K562 (cell line): ENCODE measurements around the gene NELFE. TPM values are rescaled to one million over a fixed set of nuclear protein-coding genes. Genes with fewer than 3 reads are reported as not detected.

Experiments
- CAMTA2 ChIP-seq: fragments of 250-450 bp; sonication (Bioruptor Pico); conservative IDR thresholded peaks from 2 replicates; pipeline ENCODE4 v1.5.1; 2022
- DNMT1 ChIP-seq: fragments of 450-650 bp; IDR thresholded peaks from 2 replicates; pipeline ENCODE4 v1.6.1; 2016; ENCODE audit warnings: antibody characterized with exemption, mild to moderate bottlenecking
- FIP1L1 ChIP-seq: fragments of 200-400 bp; formaldehyde crosslinking; IDR thresholded peaks from 2 replicates; pipeline ENCODE4 v1.6.1; 2018; ENCODE audit warnings: mild to moderate bottlenecking, low read depth, low read length; ENCODE audit not compliant: poor library complexity, severe bottlenecking
- POLR2H ChIP-seq: IDR thresholded peaks from 2 replicates; pipeline ENCODE4 v1.6.1; 2016; ENCODE audit warnings: missing genetic modification characterization, low read depth, mild to moderate bottlenecking, control low read depth, missing compliant biosample characterization, moderate library complexity
- RBBP5 ChIP-seq: fragments of 200-600 bp; sonication (generic); IDR thresholded peaks from 2 replicates; pipeline ENCODE4 v1.6.1; 2012; ENCODE audit warnings: borderline replicate concordance, mild to moderate bottlenecking, low read length, control low read depth, inconsistent platforms; ENCODE audit not compliant: insufficient read depth, poor library complexity, severe bottlenecking
- RUNX1 ChIP-seq: sonication (generic); IDR thresholded peaks from 2 replicates; pipeline ENCODE4 v1.6.1; 2016; ENCODE audit warnings: antibody characterized with exemption, low read depth
- SP1 ChIP-seq: sonication (generic); formaldehyde crosslinking; IDR thresholded peaks from 2 replicates; pipeline ENCODE4 v1.8.1; 2022; ENCODE audit warnings: mild to moderate bottlenecking, missing genetic modification reagents
- SPI1 ChIP-seq: IDR thresholded peaks from 2 replicates; pipeline ENCODE4 v1.6.1; 2011; ENCODE audit warnings: low read depth, low read length, control low read depth, borderline replicate concordance
- TAF9B ChIP-seq: fragments of 450-650 bp; IDR thresholded peaks from 2 replicates; pipeline ENCODE4 v1.6.1; 2018; ENCODE audit warnings: mild to moderate bottlenecking; ENCODE audit not compliant: partially characterized antibody
- TCF7 ChIP-seq: sonication (generic); IDR thresholded peaks from 2 replicates; pipeline ENCODE4 v1.6.1; 2016; ENCODE audit warnings: antibody characterized with exemption, borderline replicate concordance
- ZKSCAN8 ChIP-seq: fragments of 200-800 bp; sonication (Bioruptor generic); IDR thresholded peaks from 2 replicates; pipeline ENCODE4 v1.6.1; 2016; ENCODE audit warnings: missing genetic modification characterization, missing compliant biosample characterization
- ZNF134 ChIP-seq: fragments of 250-450 bp; sonication (Bioruptor Pico); conservative IDR thresholded peaks from 2 replicates; pipeline ENCODE4 v1.4.0; 2020
- ZNF165 ChIP-seq: fragments of 250-450 bp; sonication (Bioruptor Pico); IDR thresholded peaks from 2 replicates; pipeline ENCODE4 v1.4.0; 2020; ENCODE audit warnings: borderline replicate concordance
- ZNF174 ChIP-seq: fragments of 250-450 bp; sonication (Bioruptor Pico); IDR thresholded peaks from 2 replicates; pipeline ENCODE4 v1.4.0; 2020; ENCODE audit warnings: mild to moderate bottlenecking
- ZNF232 ChIP-seq: sonication (generic); formaldehyde crosslinking; IDR thresholded peaks from 2 replicates; pipeline ENCODE4 v1.8.0; 2022; ENCODE audit warnings: mild to moderate bottlenecking, missing genetic modification reagents
- ZNF253 ChIP-seq: fragments of 250-450 bp; sonication (Bioruptor Pico); conservative IDR thresholded peaks from 2 replicates; pipeline ENCODE4 v1.6.1; 2021; ENCODE audit warnings: mild to moderate bottlenecking
- ZNF324 ChIP-seq: fragments of 250-450 bp; sonication (Bioruptor Pico); IDR thresholded peaks from 2 replicates; pipeline ENCODE4 v1.4.0; 2020; ENCODE audit warnings: mild to moderate bottlenecking
- polyA plus RNA-seq, 8 experiments: library from polyadenylated mRNA; depleted of rRNA in 4 of 8; stranded (reverse) in 5 of 8; unstranded in 3 of 8; fragments of >200 nt; fragmentation: Nextera tagmentation in 2 of 8; fragmentation: Illumina TruSeq in 1 of 8; extraction: Ambion mirVana in 2 of 8; extraction: Trizol in 1 of 8; gene quantifications; 2 replicates each; pipeline versions ENCODE4 v1.2.1 to v1.2.3, GENCODE V29; 2011 to 2014; ENCODE audit warnings: inconsistent platforms in 1 of 8, missing spikeins in 1 of 8
- total RNA-seq, 7 experiments: library from RNA; depleted of rRNA in 6 of 7; stranded (reverse); fragments of >200 nt in 6 of 7; fragmentation: Illumina TruSeq in 2 of 7; extraction: Trizol in 2 of 7; gene quantifications; 2 replicates each; pipeline versions ENCODE4 v1.2.1 to v1.2.3, GENCODE V29; 2011 to 2021; ENCODE audit warnings: low replicate concordance in 1 of 7
- TF ChIP-seq, protein P1 (sequence below): IDR thresholded peaks from 2 replicates; pipeline ENCODE4 v1.6.1; 2011; ENCODE audit not compliant: insufficient read length; ENCODE audit errors: extremely low read depth
- TF ChIP-seq, protein P2 (sequence below), 2 experiments: fragments of 450-650 bp; IDR thresholded peaks; 2 replicates each; pipeline ENCODE4 v1.6.1; 2016; ENCODE audit warnings: mild to moderate bottlenecking in 2 of 2, borderline replicate concordance in 1 of 2, low read depth in 1 of 2, moderate library complexity in 1 of 2

The NELFE gene
- total and polyA plus RNA-seq, 9 of the 15 experiments (the other 6 are each of a cell fraction or from before 2014, with no cell fraction given) = 15.2 to 157 (median 91.5) TPM

DNA sequence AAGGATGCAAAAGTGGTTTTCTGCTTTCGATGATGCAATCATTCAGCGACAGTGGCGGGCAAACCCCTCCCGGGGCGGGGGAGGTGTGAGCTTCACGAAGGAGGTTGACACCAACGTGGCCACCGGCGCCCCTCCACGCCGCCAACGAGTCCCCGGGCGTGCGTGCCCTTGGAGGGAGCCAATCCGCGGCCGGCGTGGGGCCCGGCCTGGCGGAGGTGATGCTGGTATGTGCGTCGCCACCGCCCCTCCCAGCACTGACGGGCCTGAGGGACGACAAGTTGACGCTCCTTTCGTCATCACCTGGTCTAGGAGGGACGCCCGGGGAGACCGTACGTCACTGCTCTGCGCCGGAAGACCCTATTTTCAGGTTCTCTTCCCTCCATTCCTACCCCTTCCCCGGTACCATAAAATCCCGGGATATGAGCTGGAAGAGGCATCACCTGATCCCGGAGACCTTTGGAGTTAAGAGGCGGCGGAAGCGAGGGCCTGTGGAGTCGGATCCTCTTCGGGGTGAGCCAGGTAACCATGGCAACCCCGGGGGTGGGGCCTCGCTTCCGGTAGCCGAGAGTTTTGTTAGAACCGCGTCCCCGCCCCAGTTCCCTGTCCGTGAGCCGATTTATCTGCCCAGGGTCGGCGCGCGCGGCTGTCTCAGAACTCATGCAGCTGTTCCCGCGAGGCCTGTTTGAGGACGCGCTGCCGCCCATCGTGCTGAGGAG is 13.4 kb upstream of the NELFE start, which contains the start of gene DXO (continued):
- TF ChIP-seq ZKSCAN8 (CRISPR knock-in tag) (no peak), ZNF253 (peak; percentile 50), ZNF174 (CRISPR knock-in tag) (no peak), TCF7 (0 out of 2 replicates have a peak, but pooled peaks have one; percentile 17), ZNF134 (CRISPR knock-in tag) (0 out of 2 replicates have a peak, but pooled peaks have one; percentile 4), ZNF324 (CRISPR knock-in tag) (peak; percentile 37; the same call in 1 of the 2 replicates), RBBP5 (peak; percentile 100), CAMTA2 (CRISPR knock-in tag) (no peak), SPI1 (peak; percentile 60), ZNF165 (CRISPR knock-in tag) (peak; percentile 77; the same call in 1 of the 2 replicates), POLR2H (peak; percentile 84), FIP1L1 (peak; percentile 80), DNMT1 (0 out of 2 replicates have a peak, but pooled peaks have one; percentile 48), RUNX1 (peak; percentile 32; the same call in 1 of the 2 replicates), SP1 (CRISPR knock-in tag) (peak; percentile 97), TAF9B (peak; percentile 55), ZNF232 (CRISPR knock-in tag) (no peak)
- TF ChIP-seq, protein P1, sequence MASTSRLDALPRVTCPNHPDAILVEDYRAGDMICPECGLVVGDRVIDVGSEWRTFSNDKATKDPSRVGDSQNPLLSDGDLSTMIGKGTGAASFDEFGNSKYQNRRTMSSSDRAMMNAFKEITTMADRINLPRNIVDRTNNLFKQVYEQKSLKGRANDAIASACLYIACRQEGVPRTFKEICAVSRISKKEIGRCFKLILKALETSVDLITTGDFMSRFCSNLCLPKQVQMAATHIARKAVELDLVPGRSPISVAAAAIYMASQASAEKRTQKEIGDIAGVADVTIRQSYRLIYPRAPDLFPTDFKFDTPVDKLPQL = no peak
- TF ChIP-seq, protein P2, sequence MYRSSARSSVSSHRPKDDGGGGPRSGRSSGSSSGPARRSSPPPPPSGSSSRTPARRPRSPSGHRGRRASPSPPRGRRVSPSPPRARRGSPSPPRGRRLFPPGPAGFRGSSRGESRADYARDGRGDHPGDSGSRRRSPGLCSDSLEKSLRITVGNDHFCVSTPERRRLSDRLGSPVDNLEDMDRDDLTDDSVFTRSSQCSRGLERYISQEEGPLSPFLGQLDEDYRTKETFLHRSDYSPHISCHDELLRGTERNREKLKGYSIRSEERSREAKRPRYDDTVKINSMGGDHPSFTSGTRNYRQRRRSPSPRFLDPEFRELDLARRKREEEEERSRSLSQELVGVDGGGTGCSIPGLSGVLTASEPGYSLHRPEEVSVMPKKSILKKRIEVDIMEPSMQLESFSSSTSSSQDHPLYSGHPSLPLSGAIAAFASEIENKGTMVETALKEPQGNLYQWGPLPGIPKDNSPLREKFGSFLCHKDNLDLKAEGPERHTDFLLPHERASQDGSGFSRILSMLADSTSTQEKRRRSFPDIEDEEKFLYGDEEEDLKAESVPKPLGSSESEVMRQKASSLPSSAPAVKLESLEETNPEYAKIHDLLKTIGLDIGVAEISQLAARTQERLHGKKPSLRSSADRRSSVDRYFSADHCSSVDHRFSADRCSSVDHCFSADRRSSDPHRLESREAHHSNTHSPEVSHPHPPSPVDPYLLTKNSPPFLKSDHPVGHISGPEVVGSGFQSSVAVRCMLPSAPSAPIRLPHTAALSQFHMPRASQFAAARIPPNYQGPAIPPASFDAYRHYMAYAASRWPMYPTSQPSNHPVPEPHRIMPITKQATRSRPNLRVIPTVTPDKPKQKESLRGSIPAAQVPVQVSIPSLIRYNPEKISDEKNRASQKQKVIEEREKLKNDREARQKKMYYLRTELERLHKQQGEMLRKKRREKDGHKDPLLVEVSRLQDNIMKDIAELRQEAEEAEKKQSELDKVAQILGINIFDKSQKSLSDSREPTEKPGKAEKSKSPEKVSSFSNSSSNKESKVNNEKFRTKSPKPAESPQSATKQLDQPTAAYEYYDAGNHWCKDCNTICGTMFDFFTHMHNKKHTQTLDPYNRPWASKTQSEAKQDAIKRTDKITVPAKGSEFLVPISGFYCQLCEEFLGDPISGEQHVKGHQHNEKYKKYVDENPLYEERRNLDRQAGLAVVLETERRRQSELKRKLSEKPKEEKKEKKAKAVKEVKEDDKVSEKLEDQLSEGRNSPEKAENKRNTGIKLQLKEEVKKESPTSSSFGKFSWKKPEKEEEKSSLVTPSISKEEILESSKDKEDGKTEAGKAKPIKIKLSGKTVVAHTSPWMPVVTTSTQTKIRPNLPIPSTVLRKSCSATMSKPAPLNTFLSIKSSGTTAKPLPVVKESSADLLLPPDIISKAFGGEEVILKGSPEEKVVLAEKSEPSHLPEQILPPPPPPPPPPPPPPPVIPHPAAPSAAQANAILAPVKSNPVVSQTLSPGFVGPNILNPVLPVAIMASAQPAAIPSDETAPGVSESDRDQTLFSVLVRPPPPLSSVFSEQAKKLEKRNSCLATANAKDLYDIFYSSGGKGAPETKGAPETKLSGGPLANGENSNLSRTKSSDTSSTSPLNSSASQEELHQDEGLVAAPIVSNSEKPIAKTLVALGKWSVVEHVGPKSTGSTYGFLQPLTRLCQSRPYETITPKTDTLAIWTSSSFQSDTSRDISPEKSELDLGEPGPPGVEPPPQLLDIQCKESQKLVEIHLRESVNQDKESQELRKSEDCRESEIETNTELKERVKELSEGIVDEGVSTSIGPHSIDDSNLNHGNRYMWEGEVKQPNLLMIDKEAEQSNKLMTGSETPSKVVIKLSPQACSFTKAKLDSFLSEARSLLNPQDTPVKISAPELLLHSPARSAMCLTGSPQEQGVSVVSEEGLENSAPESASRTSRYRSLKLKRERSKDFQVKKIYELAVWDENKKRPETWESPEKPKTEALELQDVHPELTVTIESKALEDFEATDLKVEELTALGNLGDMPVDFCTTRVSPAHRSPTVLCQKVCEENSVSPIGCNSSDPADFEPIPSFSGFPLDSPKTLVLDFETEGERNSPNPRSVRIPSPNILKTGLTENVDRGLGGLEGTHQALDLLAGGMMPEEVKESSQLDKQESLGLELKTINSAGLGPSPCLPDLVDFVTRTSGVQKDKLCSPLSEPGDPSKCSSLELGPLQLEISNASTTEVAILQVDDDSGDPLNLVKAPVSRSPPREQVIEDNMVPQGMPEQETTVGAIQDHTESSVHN (IDR thresholded peaks at IDR 0.05; ENCODE audit: borderline replicate concordance in 1 of 2, low read depth in 1 of 2) = peak in 1 of 2 experiments; percentile 82; a peak in 2 of 4 replicates
